CD4-positive, alpha-beta T cell treated with Interleukin-4 for 4 hours (primary cell): ENCODE measurements around the gene GPATCH2.
"Not testable (repeated sequence)": the region's sequence is repeated elsewhere in the genome, so short reads cannot be mapped to it uniquely, and the experiment has no call there.

Experiments
- DNase-seq: peaks from one replicate; pipeline ENCODE4 v3.0.0-alpha.2; 2020

The GPATCH2 gene

DNA sequence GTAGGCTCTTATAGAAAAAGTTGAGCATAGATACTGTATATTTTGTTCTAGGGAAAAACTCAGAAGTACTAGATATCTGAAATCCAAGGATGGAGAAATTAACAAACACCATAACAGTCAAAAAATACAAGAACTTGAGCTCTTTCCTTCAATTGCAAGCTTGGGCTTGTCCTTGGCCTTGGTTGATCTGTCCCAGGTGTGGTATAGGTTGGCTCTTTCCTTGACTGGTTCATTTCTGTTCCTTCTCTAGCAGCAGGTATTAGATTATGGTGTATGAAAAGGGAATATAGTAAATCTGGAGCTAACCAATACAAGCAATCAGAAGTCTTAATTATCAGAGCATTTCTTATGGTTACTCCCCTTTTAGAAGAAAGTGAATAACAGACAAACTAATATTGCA is 198.6 kb downstream of the GPATCH2 start:
- no peak for DNase-seq

DNA sequence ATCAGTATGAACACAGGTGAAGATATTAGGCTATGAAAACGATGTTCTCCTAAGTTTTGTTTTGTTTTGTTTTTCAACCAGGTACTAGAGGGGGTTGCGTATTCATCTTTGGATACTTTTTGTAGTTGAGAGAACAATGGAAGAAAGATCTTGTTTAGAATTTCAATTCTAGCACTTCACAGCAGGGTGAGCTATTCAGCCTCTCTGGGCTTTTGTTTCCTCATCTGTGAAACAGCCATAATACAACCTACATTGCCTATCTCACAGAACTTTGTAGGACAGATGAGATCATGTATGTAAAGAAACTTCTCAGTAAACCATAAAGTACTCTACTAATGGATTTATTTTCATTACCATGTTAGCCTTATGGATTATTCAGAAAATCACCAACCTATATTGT is 199.5 kb downstream of the GPATCH2 start:
- DNase-seq: no peak

DNA sequence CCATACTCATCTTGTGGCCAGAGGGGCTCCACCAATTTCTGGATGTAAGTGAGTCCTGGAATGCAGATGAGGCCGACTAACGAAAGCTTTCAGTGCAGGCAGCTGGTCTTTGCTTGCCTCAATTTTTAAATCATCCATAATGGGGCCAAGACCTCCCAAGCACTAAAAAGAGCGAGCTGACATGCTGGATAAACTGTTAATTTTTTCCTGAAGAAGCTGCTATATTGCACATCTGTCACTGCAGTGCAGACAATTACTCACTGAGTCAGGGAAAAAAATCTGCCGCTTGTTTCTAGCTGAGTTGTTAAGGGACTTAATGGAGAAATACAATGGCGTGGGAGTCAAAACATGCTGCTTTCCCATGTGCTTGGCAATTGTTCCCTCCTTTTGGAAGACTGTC is 205.5 kb downstream of the GPATCH2 start:
- DNase-seq: no peak

DNA sequence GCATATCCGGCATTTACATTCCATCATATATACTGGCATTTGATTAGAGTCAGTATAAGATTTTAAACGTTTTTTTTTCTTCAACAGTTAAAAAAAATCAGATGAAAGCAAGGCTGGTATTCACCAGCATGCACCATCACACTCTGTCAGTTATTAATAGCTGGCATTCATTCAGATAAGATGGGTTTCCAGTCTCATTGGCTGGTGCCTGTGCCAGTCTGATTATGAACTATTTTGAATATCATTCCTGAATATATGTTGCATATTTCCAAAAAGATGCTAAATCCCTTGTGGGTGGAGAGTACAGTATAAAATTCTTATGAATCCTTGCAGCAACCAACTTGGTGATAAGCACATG is 211.7 kb downstream of the GPATCH2 start:
- no peak for DNase-seq

DNA sequence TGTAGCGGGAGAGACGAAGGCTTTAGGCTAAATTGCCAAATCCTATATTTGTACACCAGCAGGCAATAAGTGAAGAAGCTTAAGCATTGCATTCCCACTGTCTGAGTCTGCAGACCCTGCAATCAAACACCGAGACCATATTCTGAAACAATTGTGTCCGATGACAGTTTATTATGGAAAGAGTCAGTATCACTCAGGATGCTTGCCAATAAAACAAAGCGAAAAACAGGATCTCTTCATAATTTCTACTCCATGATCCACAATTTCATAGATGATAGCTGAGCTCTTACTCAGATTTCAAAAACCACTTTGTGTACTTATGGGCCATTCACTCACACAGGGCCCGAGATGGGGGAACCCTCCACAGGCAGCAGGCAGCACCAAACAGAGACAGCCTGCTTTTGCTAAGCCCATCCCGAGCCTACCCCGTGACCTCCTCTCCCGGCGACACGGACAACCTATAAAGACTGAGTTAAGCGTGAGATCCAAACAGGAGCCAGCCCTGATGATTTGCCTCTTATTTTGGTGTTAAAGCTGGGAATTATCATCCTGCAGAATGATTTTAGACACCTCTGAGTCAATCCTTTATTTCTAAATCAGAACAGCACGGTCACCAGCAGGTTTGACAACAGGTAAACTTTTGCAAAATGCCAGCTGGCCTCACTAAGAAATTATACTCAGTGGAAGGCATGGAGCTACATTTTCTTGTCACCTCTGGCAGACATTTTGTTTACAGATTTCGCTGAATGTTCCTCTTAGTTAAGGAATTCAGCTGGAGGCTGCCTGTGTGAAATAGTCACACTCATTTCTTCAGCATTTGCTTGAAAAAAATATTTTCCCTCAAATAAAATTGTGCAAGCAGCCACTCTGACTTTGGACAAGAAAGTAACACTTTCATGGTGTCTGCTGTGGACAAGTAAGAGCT is 212.4 kb downstream of the GPATCH2 start:
- DNase-seq: no peak

DNA sequence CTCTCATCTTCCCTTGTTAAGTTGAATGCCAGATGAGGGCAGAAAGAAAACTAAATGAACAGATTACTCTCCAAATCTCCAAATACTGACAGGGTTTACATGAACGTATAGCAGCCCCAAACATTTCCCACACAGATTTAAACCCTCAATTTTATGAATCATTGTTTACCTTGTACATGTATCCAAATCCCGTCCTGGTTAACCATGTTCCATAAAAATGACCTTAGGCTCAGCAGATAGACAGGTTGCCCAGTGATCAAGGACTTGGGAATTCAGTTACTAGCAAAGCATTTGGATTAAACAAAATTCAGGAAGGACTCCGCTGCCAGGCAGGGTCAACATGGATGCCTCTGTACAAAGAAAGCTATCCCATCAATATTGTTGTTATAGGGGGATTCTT is 213.5 kb downstream of the GPATCH2 start:
- DNase-seq: no peak

DNA sequence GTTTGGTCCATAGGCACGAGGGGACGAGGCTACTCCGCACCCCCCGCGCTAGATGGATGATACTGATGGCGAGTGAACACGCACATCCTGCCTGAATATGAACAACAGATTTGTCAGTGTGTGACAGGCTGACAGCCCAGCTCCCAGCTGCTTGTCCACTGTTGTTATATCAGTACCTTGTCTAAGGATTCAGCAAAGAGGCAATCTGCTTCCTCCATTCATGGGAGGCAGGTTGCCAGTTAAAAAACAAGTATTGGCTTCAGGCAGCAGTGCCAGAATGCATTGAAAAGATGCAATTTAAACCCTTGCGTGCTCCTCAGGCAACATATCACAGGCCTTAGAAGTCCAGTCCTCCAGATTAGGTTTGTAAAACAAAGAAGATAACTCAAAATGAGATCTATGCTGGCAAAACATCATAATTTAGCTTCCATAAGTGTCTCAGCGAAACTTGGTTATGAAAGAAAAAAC is 223.3 kb downstream of the GPATCH2 start:
- DNase-seq: no peak

DNA sequence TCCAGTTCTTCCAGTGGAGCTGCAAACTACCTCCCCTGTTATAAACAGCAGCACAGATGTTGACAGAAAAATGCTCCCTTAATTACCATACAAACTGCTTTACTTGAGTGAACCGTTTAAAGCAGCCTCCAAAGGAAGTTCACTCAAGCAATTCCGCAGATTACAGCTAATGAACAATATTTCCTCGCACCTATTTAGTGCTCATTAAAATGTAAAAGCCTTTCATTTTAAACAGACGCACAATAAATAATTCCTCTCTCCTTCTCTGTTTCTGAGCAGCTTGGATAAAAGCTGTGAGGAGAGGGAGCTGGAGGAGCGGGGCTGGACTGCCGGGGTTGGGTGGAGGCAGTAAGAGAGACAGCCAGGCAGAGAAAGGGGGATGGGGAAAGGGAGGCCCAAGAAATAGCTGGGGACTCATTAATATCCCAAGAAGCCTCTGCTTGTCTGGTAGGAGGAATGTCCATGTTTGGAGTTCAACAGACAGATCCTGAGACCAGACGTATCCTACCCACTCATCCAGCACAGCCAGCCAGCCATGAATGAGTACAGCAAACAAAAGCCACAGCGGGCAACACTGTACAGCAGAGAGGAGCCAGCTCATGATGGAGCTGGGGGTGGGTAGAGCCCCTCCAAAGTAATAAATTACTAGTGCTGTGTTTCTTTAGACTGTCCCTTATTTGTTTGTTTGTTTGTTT is 227.7 kb downstream of the GPATCH2 start:
- no peak for DNase-seq

DNA sequence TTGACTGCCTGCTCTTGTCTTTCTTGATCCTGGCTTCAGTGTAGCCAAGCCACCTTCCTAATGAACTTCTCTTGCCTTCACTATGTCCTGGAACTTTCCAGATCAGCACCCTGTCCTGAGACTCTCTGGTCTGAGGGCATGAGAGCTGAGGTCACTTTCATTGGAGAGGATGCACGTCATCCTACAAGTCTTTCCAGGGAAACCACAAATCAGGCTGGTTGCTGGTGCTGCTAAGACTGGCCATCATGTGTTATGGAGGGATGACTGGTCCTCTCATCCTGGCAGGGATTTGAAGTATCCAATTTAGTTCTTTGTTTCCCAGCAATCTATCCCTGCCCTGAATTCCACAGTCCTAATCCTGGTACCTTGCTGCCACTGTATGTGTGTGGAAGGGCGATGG is 228.6 kb downstream of the GPATCH2 start:
- DNase-seq: no peak

DNA sequence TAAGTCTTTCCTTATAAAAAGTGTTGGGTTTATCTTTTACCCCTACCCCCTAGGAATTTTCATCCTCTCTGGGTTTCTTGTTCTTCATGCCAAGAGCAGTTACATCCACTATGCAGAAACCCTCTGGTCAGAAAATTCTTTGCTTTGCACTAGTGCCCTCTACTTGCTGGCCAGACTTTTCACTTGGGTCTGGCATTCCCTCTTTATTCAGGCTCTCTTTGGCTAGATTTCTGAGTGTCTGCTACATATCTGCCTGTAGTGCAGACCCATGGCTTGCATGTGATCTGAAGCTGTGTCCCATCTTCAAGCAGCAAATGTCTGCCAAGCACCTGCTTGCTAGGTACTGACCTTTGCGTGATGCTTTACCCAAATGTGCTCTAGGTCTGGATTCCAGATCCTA is 237.0 kb downstream of the GPATCH2 start:
- DNase-seq: no peak

DNA sequence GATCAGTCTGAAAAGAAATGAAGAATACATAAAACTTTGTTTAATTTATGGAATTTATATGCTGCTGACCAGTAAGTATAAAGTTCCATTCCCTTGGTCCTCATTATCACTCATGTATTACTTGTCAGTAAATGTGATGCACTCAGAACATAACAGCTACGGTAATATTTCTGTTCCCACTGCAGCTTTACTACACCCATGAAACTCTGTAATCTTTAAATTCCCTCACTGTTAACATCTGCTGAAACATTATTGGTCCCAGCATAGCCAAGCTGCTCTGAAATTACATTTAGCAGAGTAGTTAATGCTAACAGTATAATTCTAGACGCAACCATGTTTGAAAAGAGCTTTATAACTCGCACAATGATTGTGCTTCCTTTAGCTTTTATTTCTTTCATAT is 238.4 kb downstream of the GPATCH2 start:
- no peak for DNase-seq

DNA sequence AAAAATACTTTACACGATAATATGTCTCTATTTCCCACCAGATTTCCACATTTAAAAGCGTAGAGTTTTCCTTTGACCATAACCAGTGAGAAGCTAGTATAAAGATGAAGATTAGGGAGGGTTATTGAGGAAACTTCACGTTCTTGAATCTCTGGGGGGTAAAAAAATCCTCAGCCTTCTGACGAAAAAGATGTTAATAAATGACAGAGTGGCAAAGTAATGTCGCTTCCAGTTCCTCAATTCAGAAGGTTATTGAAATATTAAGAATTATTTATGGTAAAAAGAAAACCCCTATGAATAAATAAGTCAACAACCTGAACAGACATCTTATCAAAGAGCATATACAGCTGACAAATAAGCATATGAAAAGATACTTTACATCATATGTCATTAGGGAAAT is 241.0 kb downstream of the GPATCH2 start:
- no peak for DNase-seq

DNA sequence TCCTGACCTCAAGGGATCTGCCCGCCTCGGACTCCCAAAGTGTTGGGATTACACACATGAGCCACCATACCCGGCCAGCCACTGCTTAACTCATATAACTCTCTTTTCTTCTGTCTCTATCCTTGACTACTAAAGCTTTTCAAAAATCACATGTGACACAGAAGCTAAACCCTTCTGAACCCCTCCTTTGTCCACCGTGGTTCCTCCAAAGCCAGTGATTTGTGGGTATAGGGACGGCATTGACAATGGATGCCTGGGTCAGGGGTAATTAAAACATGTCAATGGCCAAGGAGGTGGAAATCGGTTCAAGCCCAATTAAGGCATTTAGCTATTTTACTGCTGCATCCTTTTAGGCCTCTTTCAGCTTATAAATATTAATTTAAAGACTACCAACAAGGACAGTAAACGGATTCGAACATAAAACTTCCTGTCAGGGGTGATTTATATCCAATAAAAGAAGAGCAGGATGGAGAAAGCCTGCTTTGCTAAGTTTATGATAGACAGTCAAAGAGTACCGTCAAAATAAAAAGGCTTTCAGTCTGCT is 242.3 kb downstream of the GPATCH2 start:
- no peak for DNase-seq

DNA sequence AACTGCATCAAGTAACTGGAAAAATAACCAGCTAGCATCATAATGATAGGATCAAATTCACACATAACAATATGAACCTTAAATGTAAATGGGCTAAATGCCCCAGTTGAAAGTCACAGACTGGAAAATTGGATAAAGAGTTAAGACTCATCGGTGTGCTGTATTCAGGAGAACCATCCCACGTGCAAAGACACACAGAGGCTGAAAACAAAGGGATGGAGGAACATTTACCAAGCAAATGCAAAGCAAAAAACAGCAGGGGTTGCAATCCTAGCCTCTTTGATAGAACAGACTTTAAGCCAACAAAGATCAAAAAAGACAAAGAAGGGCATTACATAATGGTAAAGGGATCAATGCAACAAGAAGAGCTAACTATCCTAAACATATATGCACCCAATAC is 249.1 kb downstream of the GPATCH2 start:
- not testable (repeated sequence) for DNase-seq

DNA sequence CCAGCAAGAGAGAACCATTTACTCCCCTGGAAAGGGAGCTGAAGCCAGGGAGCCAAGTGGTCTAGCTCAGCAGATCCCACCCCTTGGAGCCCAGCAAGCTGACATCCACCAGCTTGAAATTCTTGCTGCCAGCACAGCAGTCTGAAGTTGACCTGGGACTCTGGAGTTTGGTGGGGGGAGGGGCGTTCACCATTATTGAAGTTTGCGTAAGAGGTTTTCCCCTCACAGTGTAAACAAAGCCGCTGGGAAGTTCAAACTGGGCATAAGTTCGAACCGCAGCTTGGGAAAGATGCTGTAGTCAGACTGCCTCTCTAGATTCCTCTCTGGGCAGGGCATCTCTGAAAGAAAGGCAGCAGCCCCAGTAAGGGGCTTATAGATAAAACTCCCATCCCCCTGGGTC is 251.1 kb downstream of the GPATCH2 start:
- DNase-seq: not testable (repeated sequence)

DNA sequence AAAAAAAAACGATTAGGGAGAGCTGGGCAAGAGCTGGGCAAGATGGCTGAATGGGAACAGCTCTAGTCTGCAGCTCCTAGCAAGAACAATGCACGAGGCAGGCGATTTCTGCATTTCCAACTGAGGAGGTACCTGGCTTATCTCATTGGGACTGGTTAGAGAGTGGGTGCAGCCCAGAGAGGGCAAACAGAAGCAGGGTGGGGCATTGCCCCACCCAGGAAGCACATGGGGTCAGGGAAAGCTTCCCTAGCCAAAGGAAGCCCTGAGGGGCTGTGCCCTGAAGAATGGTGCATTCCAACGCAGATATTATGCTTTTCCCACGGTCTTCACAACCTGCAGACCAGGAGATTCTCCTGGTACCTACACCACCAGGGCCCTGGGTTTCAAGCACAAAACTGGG is 251.6 kb downstream of the GPATCH2 start:
- DNase-seq: no peak
